ENCODE data around the gene SNX18.

DNA sequence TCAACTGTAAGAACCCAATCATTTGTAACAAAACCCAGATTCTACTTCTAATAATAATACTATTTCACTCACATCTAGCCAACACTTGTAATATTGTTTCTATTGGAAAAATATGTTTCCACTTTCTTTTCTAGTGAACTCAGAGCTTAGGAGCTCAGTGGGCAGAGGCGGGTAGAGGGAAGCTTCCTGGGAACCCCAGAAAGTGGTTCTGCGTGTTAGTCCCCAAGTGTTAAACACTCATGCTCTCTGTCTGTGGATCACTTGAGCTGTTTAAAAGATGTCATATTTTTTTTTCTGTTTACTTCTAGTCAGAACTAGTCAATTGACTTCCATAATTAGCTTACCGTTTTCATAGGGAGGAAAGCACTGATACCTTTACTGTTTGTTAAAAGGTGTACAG is 20.6 kb downstream of the SNX18 start:
- TF ChIP-seq, protein P1, sequence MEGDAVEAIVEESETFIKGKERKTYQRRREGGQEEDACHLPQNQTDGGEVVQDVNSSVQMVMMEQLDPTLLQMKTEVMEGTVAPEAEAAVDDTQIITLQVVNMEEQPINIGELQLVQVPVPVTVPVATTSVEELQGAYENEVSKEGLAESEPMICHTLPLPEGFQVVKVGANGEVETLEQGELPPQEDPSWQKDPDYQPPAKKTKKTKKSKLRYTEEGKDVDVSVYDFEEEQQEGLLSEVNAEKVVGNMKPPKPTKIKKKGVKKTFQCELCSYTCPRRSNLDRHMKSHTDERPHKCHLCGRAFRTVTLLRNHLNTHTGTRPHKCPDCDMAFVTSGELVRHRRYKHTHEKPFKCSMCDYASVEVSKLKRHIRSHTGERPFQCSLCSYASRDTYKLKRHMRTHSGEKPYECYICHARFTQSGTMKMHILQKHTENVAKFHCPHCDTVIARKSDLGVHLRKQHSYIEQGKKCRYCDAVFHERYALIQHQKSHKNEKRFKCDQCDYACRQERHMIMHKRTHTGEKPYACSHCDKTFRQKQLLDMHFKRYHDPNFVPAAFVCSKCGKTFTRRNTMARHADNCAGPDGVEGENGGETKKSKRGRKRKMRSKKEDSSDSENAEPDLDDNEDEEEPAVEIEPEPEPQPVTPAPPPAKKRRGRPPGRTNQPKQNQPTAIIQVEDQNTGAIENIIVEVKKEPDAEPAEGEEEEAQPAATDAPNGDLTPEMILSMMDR (conservative IDR thresholded peaks at IDR 0.05; ENCODE audit: low read depth, low read length): no peak
- TF ChIP-seq RAD21 (IDR thresholded peaks at IDR 0.05; ENCODE audit: low read length) (no peak), CEBPB (IDR thresholded peaks at IDR 0.05; ENCODE audit: low read depth, low read length) (no peak), MXI1 (IDR thresholded peaks at IDR 0.05; ENCODE audit: borderline replicate concordance, low read depth, low read length) (no peak), POLR2A (IDR thresholded peaks at IDR 0.05; ENCODE audit: low read depth, low read length) (no peak), SMC3 (IDR thresholded peaks at IDR 0.05; ENCODE audit: low read depth, low read length) (no peak), RCOR1 (IDR thresholded peaks at IDR 0.05; ENCODE audit: insufficient replicate concordance, low read length) (no peak), FOS (IDR thresholded peaks at IDR 0.05; ENCODE audit: low read depth, low read length) (no peak)
